ELF-1 (cell line): ENCODE measurements around the gene NEDD4L.

ENCODE experiments used
- DNase-seq: peaks from one replicate; pipeline ENCODE4 v3.0.0-alpha.2; 2016; ENCODE audit warnings: low read depth, low spot score

The NEDD4L gene

GRCh38 chr18:58290116-58290695 lies 246.2 kb downstream of the NEDD4L start:
- DNase-seq: no peak

- DNase-seq: no peak
Measured at GRCh38 chr18:58291131-58291530, 247.1 kb downstream of the NEDD4L start.

- DNase-seq: no peak
Measured at GRCh38 chr18:58292638-58293037, 248.6 kb downstream of the NEDD4L start.

GRCh38 chr18:58297198-58297597 lies 253.2 kb downstream of the NEDD4L start:
- no peak for DNase-seq

GRCh38 chr18:58298251-58299134 lies 254.5 kb downstream of the NEDD4L start:
- no peak for DNase-seq

GRCh38 chr18:58299135-58299473 lies 255.1 kb downstream of the NEDD4L start:
- DNase-seq: no peak

GRCh38 chr18:58299936-58300335 lies 255.9 kb downstream of the NEDD4L start:
- no peak for DNase-seq

GRCh38 chr18:58300867-58301266 lies 256.8 kb downstream of the NEDD4L start:
- DNase-seq: no peak

GRCh38 chr18:58302811-58303210 lies 258.8 kb downstream of the NEDD4L start:
- no peak for DNase-seq

GRCh38 chr18:58303363-58303762 lies 259.3 kb downstream of the NEDD4L start:
- DNase-seq: no peak

GRCh38 chr18:58305792-58306191 lies 261.8 kb downstream of the NEDD4L start:
- no peak for DNase-seq

- no peak for DNase-seq
Measured at GRCh38 chr18:58307441-58307840, 263.4 kb downstream of the NEDD4L start.

GRCh38 chr18:58308463-58308862 lies 264.4 kb downstream of the NEDD4L start:
- DNase-seq: no peak

- DNase-seq: no peak
Measured at GRCh38 chr18:58309099-58309498, 265.1 kb downstream of the NEDD4L start.

GRCh38 chr18:58309610-58310239 lies 265.7 kb downstream of the NEDD4L start:
- DNase-seq: no peak

- no peak for DNase-seq
Measured at GRCh38 chr18:58310517-58310916, 266.5 kb downstream of the NEDD4L start.

- no peak for DNase-seq
Measured at GRCh38 chr18:58311390-58311789, 267.4 kb downstream of the NEDD4L start.

- no peak for DNase-seq
Measured at GRCh38 chr18:58313491-58314032, 269.5 kb downstream of the NEDD4L start.

- no peak for DNase-seq
Measured at GRCh38 chr18:58314284-58314683, 270.3 kb downstream of the NEDD4L start.

GRCh38 chr18:58315041-58315440 lies 271.0 kb downstream of the NEDD4L start:
- no peak for DNase-seq

- peak; percentile 44 for DNase-seq
Measured at GRCh38 chr18:58315739-58316215, 271.8 kb downstream of the NEDD4L start.
